HEK293T (cell line): ENCODE results near the gene TTC28.

Experiments
- ARNT ChIP-seq: fragments of 450-650 bp; IDR thresholded peaks from 2 replicates; pipeline ENCODE4 v1.6.1; 2017; ENCODE audit warnings: mild to moderate bottlenecking
- BHLHE40 ChIP-seq: fragments of 450-650 bp; IDR thresholded peaks from 2 replicates; pipeline ENCODE4 v1.6.1; 2016; ENCODE audit warnings: mild to moderate bottlenecking, moderate library complexity, borderline replicate concordance
- CTBP1 ChIP-seq: fragments of 450-650 bp; IDR thresholded peaks from 2 replicates; pipeline ENCODE4 v1.6.1; 2016; ENCODE audit warnings: borderline replicate concordance
- ELF4 ChIP-seq: fragments of 450-650 bp; IDR thresholded peaks from 2 replicates; pipeline ENCODE4 v1.6.1; 2017; ENCODE audit warnings: antibody characterized with exemption
- FOXA1 ChIP-seq: fragments of 450-650 bp; IDR thresholded peaks from 2 replicates; pipeline ENCODE4 v1.6.1; 2016; ENCODE audit warnings: mild to moderate bottlenecking
- FOXK2 ChIP-seq: fragments of 450-650 bp; IDR thresholded peaks from 2 replicates; pipeline ENCODE4 v1.6.1; 2016; ENCODE audit warnings: mild to moderate bottlenecking
- FOXM1 ChIP-seq: fragments of 450-650 bp; IDR thresholded peaks from 2 replicates; pipeline ENCODE4 v1.6.1; 2017; ENCODE audit warnings: mild to moderate bottlenecking, borderline replicate concordance
- HDGF ChIP-seq: fragments of 450-650 bp; IDR thresholded peaks from 2 replicates; pipeline ENCODE4 v1.6.1; 2017; ENCODE audit warnings: antibody characterized with exemption, borderline replicate concordance
- L3MBTL2 ChIP-seq: fragments of 450-650 bp; conservative IDR thresholded peaks from 2 replicates; pipeline ENCODE4 v1.6.1; 2016; ENCODE audit warnings: mild to moderate bottlenecking
- LEF1 ChIP-seq: fragments of 450-650 bp; IDR thresholded peaks from 2 replicates; pipeline ENCODE4 v1.6.1; 2017; ENCODE audit warnings: mild to moderate bottlenecking, borderline replicate concordance
- NFRKB ChIP-seq: fragments of 450-650 bp; IDR thresholded peaks from 2 replicates; pipeline ENCODE4 v1.6.1; 2016; ENCODE audit warnings: mild to moderate bottlenecking, moderate library complexity
- SP1 ChIP-seq: fragments of 450-650 bp; IDR thresholded peaks from 2 replicates; pipeline ENCODE4 v1.6.1; 2017
- ZNF384 ChIP-seq: fragments of 450-650 bp; IDR thresholded peaks from 2 replicates; pipeline ENCODE4 v1.6.1; 2016
- TF ChIP-seq, protein P1 (sequence below): fragments of 450-650 bp; IDR thresholded peaks from 2 replicates; pipeline ENCODE4 v1.6.1; 2016

DNA sequence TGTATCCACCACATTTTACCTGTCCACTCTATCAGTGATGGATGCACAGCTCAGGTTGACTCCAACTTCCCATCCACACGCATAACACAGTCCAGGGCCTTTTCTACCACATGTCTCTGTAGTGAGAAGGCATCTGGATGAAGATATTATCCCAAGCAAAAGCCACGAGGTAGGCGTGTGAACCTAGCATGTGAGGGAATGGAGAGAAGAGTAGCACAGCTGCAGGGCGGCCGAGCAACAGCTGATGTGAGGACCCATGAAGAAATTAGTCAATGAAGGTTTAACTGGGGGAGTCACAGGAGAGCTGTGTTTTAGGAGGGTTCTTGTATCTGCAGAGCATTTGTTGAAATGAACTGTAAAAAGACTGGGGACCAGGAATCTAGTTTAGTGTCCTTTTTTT, 616.0 kb downstream of the TTC28 start:
- TF ChIP-seq ELF4: no peak
- TF ChIP-seq FOXM1: no peak
- no peak for TF ChIP-seq HDGF
- no peak for TF ChIP-seq CTBP1
- TF ChIP-seq SP1: no peak
- no peak for TF ChIP-seq L3MBTL2
- TF ChIP-seq, protein P1, sequence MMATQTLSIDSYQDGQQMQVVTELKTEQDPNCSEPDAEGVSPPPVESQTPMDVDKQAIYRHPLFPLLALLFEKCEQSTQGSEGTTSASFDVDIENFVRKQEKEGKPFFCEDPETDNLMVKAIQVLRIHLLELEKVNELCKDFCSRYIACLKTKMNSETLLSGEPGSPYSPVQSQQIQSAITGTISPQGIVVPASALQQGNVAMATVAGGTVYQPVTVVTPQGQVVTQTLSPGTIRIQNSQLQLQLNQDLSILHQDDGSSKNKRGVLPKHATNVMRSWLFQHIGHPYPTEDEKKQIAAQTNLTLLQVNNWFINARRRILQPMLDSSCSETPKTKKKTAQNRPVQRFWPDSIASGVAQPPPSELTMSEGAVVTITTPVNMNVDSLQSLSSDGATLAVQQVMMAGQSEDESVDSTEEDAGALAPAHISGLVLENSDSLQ: no peak
- no peak for TF ChIP-seq ARNT
- no peak for TF ChIP-seq ZNF384
- TF ChIP-seq FOXA1: no peak
- TF ChIP-seq LEF1: no peak
- no peak for TF ChIP-seq NFRKB
- TF ChIP-seq BHLHE40: no peak
- TF ChIP-seq FOXK2: no peak
